SH-SY5Y (cell line): ENCODE data around the gene RIPOR3.

Experiments
- GATA2 ChIP-seq: IDR thresholded peaks from 2 replicates; pipeline ENCODE4 v1.6.1; 2011; ENCODE audit warnings: mild to moderate bottlenecking, low read depth, low read length
- GATA3 ChIP-seq: IDR thresholded peaks from 2 replicates; pipeline ENCODE4 v1.6.1; 2011; ENCODE audit warnings: low read depth, mild to moderate bottlenecking, low read length, moderate library complexity

GRCh38 chr20:50682947-50683530, 8.3 kb downstream of the RIPOR3 start:
- TF ChIP-seq GATA2: no peak
- no peak for TF ChIP-seq GATA3
